A549 (cell line): Measurements from ENCODE around the gene SORCS3. TPM values are rescaled to one million over a fixed set of nuclear protein-coding genes. Genes with fewer than 3 reads are reported as not detected.

Experiments used
- ATAC-seq, 2 experiments: fragments of 200-7000 bp in 1 of 2; fragments of >200 bp in 1 of 2; cut with Nextera tagmentation in 1 of 2; cut with Tn5 transposase in 1 of 2; 3 replicates each; pipeline versions ENCODE4 v1.8.0 to v1.9.1; 2018 to 2020; ENCODE audit warnings: mild to moderate bottlenecking in 1 of 2, moderate library complexity in 1 of 2
- CTCF ChIA-PET: fragments of 300-600 bp; sonication (Branson Sonifier 250); formaldehyde crosslinking; extraction: SDS; loops from one replicate; lab custom pipeline; 2021; ENCODE audit warnings: antibody characterized with exemption, inconsistent platforms; lab: Yijun Ruan, JAX
- POLR2A ChIA-PET: fragments of 350-600 bp; formaldehyde crosslinking; extraction: SDS; loops from one replicate; lab custom pipeline; 2021; ENCODE audit warnings: antibody characterized with exemption, inconsistent platforms; lab: Yijun Ruan, JAX
- DNase-seq, 2 experiments: peaks; one replicate each; pipeline versions ENCODE4 v3.0.0 to v3.0.0-alpha.2; 2011 to 2016; ENCODE audit warnings: low read depth in 1 of 2, low spot score in 1 of 2
- FAIRE-seq: peaks from 2 replicates; lab custom pipeline; 2011; peaks lifted over from hg19 to GRCh38; lab: Jason Lieb, UNC
- H3K27ac ChIP-seq, 2 experiments: fragments of >200 bp; sonication (Bioruptor Twin); formaldehyde crosslinking; 3 replicates each; pipeline ENCODE4 v1.5.1; 2016 to 2017
- H3K4me1 ChIP-seq: fragments of >200 bp; sonication (Bioruptor Twin); formaldehyde crosslinking; 3 replicates; pipeline ENCODE4 v1.6.1; 2016
- H3K4me2 ChIP-seq: fragments of >200 bp; sonication (Bioruptor Twin); formaldehyde crosslinking; 3 replicates; pipeline ENCODE4 v1.6.1; 2016
- H3K4me3 ChIP-seq: fragments of >200 bp; sonication (Bioruptor Twin); formaldehyde crosslinking; 3 replicates; pipeline ENCODE4 v1.5.1; 2016
- H3K9me3 ChIP-seq: fragments of >200 bp; sonication (Bioruptor Twin); formaldehyde crosslinking; 3 replicates; pipeline ENCODE4 v1.6.1; 2016
- CBX2 ChIP-seq: fragments of 200-600 bp; sonication (generic); IDR thresholded peaks from 2 replicates; pipeline ENCODE4 v1.6.1; 2016; ENCODE audit warnings: low read depth, mild to moderate bottlenecking, borderline replicate concordance
- CHD4 ChIP-seq: fragments of 200-600 bp; sonication (generic); IDR thresholded peaks from 2 replicates; pipeline ENCODE4 v1.6.1; 2016; ENCODE audit warnings: antibody characterized with exemption, mild to moderate bottlenecking, borderline replicate concordance
- ELK1 ChIP-seq: fragments of 150-350 bp; IDR thresholded peaks from 2 replicates; pipeline ENCODE4 v1.6.1; 2014; ENCODE audit warnings: low read depth, mild to moderate bottlenecking, low read length
- ESRRA ChIP-seq: fragments of 150-350 bp; IDR thresholded peaks from 2 replicates; pipeline ENCODE4 v1.6.1; 2014; ENCODE audit warnings: mild to moderate bottlenecking, low read length, borderline replicate concordance
- HDAC2 ChIP-seq: fragments of 200-600 bp; sonication (generic); IDR thresholded peaks from 2 replicates; pipeline ENCODE4 v1.6.1; 2016
- HOXA7 ChIP-seq: fragments of 250-450 bp; sonication (Bioruptor Pico); IDR thresholded peaks from 2 replicates; pipeline ENCODE4 v1.5.0; 2020; ENCODE audit warnings: mild to moderate bottlenecking, moderate library complexity
- HOXB13 ChIP-seq: fragments of 250-450 bp; sonication (Bioruptor Pico); IDR thresholded peaks from 2 replicates; pipeline ENCODE4 v1.5.0; 2020; ENCODE audit warnings: low read depth, mild to moderate bottlenecking, moderate library complexity
- HOXB5 ChIP-seq: fragments of 250-450 bp; sonication (Bioruptor Pico); IDR thresholded peaks from 2 replicates; pipeline ENCODE4 v1.5.0; 2020; ENCODE audit warnings: mild to moderate bottlenecking, moderate library complexity
- JUN ChIP-seq, 2 experiments: fragments of >200 bp; sonication (Bioruptor Twin); formaldehyde crosslinking; IDR thresholded peaks; 2 replicates in 1 of 2; 3 replicates in 1 of 2; pipeline ENCODE4 v1.6.1; 2016 to 2017
- JUNB ChIP-seq: fragments of >200 bp; sonication (Bioruptor Twin); formaldehyde crosslinking; IDR thresholded peaks from 2 replicates; pipeline ENCODE4 v1.6.1; 2016
- KDM1A ChIP-seq: fragments of 200-600 bp; sonication (generic); IDR thresholded peaks from 2 replicates; pipeline ENCODE4 v1.6.1; 2016; ENCODE audit warnings: low read depth, mild to moderate bottlenecking
- KDM5A ChIP-seq: fragments of 200-600 bp; sonication (generic); IDR thresholded peaks from 2 replicates; pipeline ENCODE4 v1.6.1; 2016; ENCODE audit warnings: antibody characterized with exemption, mild to moderate bottlenecking
- MAFK ChIP-seq: fragments of 450-650 bp; IDR thresholded peaks from 2 replicates; pipeline ENCODE4 v1.6.1; 2014; ENCODE audit not compliant: partially characterized antibody
- MAZ ChIP-seq: fragments of 150-350 bp; IDR thresholded peaks from 2 replicates; pipeline ENCODE4 v1.6.1; 2014; ENCODE audit warnings: antibody characterized with exemption, low read depth, low read length, borderline replicate concordance
- NPAS2 ChIP-seq: fragments of 250-450 bp; sonication (Bioruptor Pico); IDR thresholded peaks from 2 replicates; pipeline ENCODE4 v1.8.0; 2022; ENCODE audit warnings: mild to moderate bottlenecking, moderate library complexity, borderline replicate concordance
- POLR2A ChIP-seq: IDR thresholded peaks from 2 replicates; pipeline ENCODE4 v1.6.1; 2012; ENCODE audit warnings: mild to moderate bottlenecking, low read length
- POLR2AphosphoS2 ChIP-seq: conservative IDR thresholded peaks from 2 replicates; pipeline ENCODE4 v1.6.1; 2012; ENCODE audit warnings: low read length, improper control_type of control experiment, inconsistent platforms
- RNF2 ChIP-seq: fragments of 200-600 bp; sonication (generic); IDR thresholded peaks from 2 replicates; pipeline ENCODE4 v1.6.1; 2016; ENCODE audit warnings: low read depth, mild to moderate bottlenecking, antibody characterized with exemption, moderate library complexity, borderline replicate concordance
- TFCP2L1 ChIP-seq: fragments of 250-450 bp; sonication (Bioruptor Pico); IDR thresholded peaks from 2 replicates; pipeline ENCODE4 v1.5.0; 2021; ENCODE audit warnings: mild to moderate bottlenecking
- ZNF302 ChIP-seq: fragments of 250-450 bp; sonication (Bioruptor Pico); IDR thresholded peaks from 2 replicates; pipeline ENCODE4 v1.9.0; 2021; ENCODE audit warnings: inconsistent platforms, mild to moderate bottlenecking, moderate library complexity
- WGBS: methylation state at CpG from one replicate; pipeline ENCODE4 v1.1.6; 2017; ENCODE audit errors: missing lambda C conversion rate; 5-methylcytosine and 5-hydroxymethylcytosine counted together
- polyA plus RNA-seq, 4 experiments: library from polyadenylated mRNA; depleted of rRNA in 3 of 4; stranded (reverse); fragments of >200 nt; fragmentation: RNase III in 1 of 4; extraction: RNeasy Plus Mini Kit Qiagen cat#74134 plus additional on column Dnase treatment in 1 of 4; gene quantifications; 2 replicates in 3 of 4; 3 replicates in 1 of 4; pipeline ENCODE4 v1.2.3, GENCODE V29; 2011 to 2017
- TF ChIP-seq, protein P1 (sequence below): fragments of 450-650 bp; IDR thresholded peaks from 2 replicates; pipeline ENCODE4 v1.6.1; 2014; ENCODE audit warnings: antibody characterized with exemption
- TF ChIP-seq, protein P2 (sequence below): fragments of 250-450 bp; sonication (Bioruptor Pico); IDR thresholded peaks from 2 replicates; pipeline ENCODE4 v1.5.0; 2020; ENCODE audit warnings: low read depth, mild to moderate bottlenecking, moderate library complexity
- TF ChIP-seq, protein P3 (sequence below): fragments of >200 bp; sonication (Bioruptor Twin); formaldehyde crosslinking; IDR thresholded peaks from 2 replicates; pipeline ENCODE4 v1.6.1; 2016
- TF ChIP-seq, protein P4 (sequence below): fragments of 200-600 bp; sonication (generic); IDR thresholded peaks from 2 replicates; pipeline ENCODE4 v1.6.1; 2016; ENCODE audit warnings: antibody characterized with exemption, mild to moderate bottlenecking, moderate library complexity

The SORCS3 gene
- polyA plus RNA-seq, 2 of the 4 experiments (the other 2 are of a cell fraction): not detected

GRCh38 chr10:104731192-104731591 lies 90.1 kb downstream of the SORCS3 start:
- no peaks in the 10 kb centered on the region for H3K4me1 ChIP-seq
- H3K4me2 ChIP-seq: no peak overlapping the region
- ATAC-seq: no peak
- FAIRE-seq: no peak
- TF ChIP-seq TFCP2L1 (CRISPR knock-in tag): no peak
- no peak for TF ChIP-seq HOXA7
- ChIA-PET POLR2A (no interaction called here), CTCF (no interaction called here)
- H3K4me3 ChIP-seq: no peak overlapping the region
- DNase-seq: no peak
- H3K9me3 ChIP-seq: no peaks in the 10 kb centered on the region
- WGBS: 2% methylated on average over 3 of the region's 3 CpGs
- no peak overlapping the region for H3K27ac ChIP-seq

DNA sequence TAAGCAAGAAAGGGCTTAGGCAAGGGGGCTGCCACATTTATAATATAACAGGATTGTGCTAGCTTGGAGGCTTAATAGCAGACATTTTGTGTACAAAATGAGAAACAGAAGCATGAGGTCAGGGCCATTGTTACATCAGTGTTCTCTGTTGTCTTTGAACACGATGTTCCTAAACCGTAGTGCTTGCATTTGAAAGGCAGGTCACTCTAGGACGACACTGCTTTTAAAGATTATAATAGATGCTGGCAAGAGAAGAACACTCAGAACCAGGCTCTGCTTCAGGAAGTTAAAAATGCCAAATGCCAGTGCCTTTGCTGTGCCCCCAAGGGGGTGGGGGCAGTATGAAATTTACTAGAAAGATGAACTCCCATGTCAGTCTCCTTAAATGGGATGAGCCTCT lies 91.1 kb downstream of the SORCS3 start:
- DNase-seq: no peak
- 0% methylated on average over 3 of the region's 3 CpGs for WGBS
- no peak overlapping the region for H3K4me3 ChIP-seq
- TF ChIP-seq JUN (IDR thresholded peaks at IDR 0.05): no peak
- no peak for TF ChIP-seq RNF2
- TF ChIP-seq HOXB13: no peak
- TF ChIP-seq HOXB5 (CRISPR knock-in tag): no peak
- TF ChIP-seq HDAC2: no peak
- no peak for TF ChIP-seq MAFK
- no peak for TF ChIP-seq ELK1
- no peak for TF ChIP-seq ZNF302 (CRISPR knock-in tag)
- TF ChIP-seq, protein P1, sequence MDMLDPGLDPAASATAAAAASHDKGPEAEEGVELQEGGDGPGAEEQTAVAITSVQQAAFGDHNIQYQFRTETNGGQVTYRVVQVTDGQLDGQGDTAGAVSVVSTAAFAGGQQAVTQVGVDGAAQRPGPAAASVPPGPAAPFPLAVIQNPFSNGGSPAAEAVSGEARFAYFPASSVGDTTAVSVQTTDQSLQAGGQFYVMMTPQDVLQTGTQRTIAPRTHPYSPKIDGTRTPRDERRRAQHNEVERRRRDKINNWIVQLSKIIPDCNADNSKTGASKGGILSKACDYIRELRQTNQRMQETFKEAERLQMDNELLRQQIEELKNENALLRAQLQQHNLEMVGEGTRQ: no peak
- TF ChIP-seq KDM1A: no peak
- TF ChIP-seq CHD4: no peak
- TF ChIP-seq CBX2: no peak
- no peak for TF ChIP-seq POLR2A
- no peak for TF ChIP-seq JUNB
- no peak for TF ChIP-seq MAZ
- TF ChIP-seq, protein P2, sequence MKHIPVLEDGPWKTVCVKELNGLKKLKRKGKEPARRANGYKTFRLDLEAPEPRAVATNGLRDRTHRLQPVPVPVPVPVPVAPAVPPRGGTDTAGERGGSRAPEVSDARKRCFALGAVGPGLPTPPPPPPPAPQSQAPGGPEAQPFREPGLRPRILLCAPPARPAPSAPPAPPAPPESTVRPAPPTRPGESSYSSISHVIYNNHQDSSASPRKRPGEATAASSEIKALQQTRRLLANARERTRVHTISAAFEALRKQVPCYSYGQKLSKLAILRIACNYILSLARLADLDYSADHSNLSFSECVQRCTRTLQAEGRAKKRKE: no peak
- no peak for TF ChIP-seq ESRRA
- TF ChIP-seq, all 56 proteins: peak for 0
- no peak overlapping the region for H3K4me2 ChIP-seq
- no peak overlapping the region for H3K27ac ChIP-seq
- CTCF ChIA-PET: no interaction called here
- H3K4me1 ChIP-seq: no peaks in the 10 kb centered on the region
- POLR2A ChIA-PET: no interaction called here
- FAIRE-seq (no peak), ATAC-seq (no peak)
- no peaks in the 10 kb centered on the region for H3K9me3 ChIP-seq

DNA sequence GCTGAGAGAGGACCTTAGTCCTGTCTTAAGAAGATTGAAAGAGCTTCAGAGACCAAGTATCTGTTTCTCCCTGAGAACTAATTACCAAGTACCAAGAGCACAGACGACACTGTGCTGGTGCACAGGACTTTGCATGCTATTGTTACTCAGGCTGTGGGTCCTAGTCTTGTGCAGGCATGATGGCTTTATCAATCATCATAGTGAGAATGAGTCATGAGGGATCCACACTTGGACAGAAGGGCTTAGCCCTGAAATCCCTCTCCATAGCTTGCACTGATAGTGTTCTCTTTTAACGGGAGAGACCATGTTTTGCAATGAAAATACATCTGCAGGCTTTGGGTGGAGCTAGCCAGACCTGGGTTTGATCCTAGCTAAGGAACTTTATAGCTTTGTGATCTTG lies 93.3 kb downstream of the SORCS3 start:
- Histone ChIP-seq H3K4me1 (no peaks in the 10 kb centered on the region), H3K4me2 (no peak overlapping the region), H3K9me3 (no peaks in the 10 kb centered on the region), H3K27ac (no peak overlapping the region), H3K4me3 (no peak overlapping the region)
- ChIA-PET CTCF (no interaction called here), POLR2A (no interaction called here)
- 0% methylated on average over 2 of the region's 2 CpGs for WGBS
- FAIRE-seq (no peak), DNase-seq (no peak), ATAC-seq (no peak)
- TF ChIP-seq, protein P3, sequence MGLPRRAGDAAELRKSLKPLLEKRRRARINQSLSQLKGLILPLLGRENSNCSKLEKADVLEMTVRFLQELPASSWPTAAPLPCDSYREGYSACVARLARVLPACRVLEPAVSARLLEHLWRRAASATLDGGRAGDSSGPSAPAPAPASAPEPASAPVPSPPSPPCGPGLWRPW: no peak
- no peak for TF ChIP-seq NPAS2 (CRISPR knock-in tag)
- TF ChIP-seq, protein P4, sequence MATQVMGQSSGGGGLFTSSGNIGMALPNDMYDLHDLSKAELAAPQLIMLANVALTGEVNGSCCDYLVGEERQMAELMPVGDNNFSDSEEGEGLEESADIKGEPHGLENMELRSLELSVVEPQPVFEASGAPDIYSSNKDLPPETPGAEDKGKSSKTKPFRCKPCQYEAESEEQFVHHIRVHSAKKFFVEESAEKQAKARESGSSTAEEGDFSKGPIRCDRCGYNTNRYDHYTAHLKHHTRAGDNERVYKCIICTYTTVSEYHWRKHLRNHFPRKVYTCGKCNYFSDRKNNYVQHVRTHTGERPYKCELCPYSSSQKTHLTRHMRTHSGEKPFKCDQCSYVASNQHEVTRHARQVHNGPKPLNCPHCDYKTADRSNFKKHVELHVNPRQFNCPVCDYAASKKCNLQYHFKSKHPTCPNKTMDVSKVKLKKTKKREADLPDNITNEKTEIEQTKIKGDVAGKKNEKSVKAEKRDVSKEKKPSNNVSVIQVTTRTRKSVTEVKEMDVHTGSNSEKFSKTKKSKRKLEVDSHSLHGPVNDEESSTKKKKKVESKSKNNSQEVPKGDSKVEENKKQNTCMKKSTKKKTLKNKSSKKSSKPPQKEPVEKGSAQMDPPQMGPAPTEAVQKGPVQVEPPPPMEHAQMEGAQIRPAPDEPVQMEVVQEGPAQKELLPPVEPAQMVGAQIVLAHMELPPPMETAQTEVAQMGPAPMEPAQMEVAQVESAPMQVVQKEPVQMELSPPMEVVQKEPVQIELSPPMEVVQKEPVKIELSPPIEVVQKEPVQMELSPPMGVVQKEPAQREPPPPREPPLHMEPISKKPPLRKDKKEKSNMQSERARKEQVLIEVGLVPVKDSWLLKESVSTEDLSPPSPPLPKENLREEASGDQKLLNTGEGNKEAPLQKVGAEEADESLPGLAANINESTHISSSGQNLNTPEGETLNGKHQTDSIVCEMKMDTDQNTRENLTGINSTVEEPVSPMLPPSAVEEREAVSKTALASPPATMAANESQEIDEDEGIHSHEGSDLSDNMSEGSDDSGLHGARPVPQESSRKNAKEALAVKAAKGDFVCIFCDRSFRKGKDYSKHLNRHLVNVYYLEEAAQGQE: no peak
- no peak for TF ChIP-seq KDM5A
- TF ChIP-seq ELK1: no peak
- no peak for TF ChIP-seq HOXB5 (CRISPR knock-in tag)
- TF ChIP-seq POLR2AphosphoS2: no peak
